Activated T-cell treated with anti-CD3 and anti-CD28 coated beads for 24 hours (primary cell): ENCODE data around the gene HBA1.
"Not testable (repeated sequence)": the region's sequence is repeated elsewhere in the genome, so short reads cannot be mapped to it uniquely, and the experiment has no call there.

ENCODE experiments used
- DNase-seq: peaks from one replicate; pipeline ENCODE4 v3.0.0-alpha.2; 2020; ENCODE audit warnings: low read depth

The HBA1 gene

DNA sequence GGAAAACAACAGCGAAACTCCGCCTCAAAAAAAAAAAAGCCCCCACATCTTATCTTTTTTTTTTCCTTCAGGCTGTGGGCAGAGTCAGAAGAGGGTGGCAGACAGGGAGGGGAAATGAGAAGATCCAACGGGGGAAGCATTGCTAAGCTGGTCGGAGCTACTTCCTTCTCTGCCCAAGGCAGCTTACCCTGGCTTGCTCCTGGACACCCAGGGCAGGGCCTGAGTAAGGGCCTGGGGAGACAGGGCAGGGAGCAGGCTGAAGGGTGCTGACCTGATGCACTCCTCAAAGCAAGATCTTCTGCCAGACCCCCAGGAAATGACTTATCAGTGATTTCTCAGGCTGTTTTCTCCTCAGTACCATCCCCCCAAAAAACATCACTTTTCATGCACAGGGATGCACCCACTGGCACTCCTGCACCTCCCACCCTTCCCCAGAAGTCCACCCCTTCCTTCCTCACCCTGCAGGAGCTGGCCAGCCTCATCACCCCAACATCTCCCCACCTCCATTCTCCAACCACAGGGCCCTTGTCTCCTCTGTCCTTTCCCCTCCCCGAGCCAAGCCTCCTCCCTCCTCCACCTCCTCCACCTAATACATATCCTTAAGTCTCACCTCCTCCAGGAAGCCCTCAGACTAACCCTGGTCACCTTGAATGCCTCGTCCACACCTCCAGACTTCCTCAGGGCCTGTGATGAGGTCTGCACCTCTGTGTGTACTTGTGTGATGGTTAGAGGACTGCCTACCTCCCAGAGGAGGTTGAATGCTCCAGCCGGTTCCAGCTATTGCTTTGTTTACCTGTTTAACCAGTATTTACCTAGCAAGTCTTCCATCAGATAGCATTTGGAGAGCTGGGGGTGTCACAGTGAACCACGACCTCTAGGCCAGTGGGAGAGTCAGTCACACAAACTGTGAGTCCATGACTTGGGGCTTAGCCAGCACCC lies 1.2 kb upstream of the HBA1 start:
- DNase-seq: no peak

DNA sequence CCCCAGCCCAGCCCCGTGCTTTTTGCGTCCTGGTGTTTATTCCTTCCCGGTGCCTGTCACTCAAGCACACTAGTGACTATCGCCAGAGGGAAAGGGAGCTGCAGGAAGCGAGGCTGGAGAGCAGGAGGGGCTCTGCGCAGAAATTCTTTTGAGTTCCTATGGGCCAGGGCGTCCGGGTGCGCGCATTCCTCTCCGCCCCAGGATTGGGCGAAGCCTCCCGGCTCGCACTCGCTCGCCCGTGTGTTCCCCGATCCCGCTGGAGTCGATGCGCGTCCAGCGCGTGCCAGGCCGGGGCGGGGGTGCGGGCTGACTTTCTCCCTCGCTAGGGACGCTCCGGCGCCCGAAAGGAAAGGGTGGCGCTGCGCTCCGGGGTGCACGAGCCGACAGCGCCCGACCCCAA lies 474 bp upstream of the HBA1 start:
- not testable (repeated sequence) for DNase-seq

DNA sequence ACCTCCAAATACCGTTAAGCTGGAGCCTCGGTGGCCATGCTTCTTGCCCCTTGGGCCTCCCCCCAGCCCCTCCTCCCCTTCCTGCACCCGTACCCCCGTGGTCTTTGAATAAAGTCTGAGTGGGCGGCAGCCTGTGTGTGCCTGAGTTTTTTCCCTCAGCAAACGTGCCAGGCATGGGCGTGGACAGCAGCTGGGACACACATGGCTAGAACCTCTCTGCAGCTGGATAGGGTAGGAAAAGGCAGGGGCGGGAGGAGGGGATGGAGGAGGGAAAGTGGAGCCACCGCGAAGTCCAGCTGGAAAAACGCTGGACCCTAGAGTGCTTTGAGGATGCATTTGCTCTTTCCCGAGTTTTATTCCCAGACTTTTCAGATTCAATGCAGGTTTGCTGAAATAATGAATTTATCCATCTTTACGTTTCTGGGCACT lies 928 bp downstream of the HBA1 start:
- no peak for DNase-seq

DNA sequence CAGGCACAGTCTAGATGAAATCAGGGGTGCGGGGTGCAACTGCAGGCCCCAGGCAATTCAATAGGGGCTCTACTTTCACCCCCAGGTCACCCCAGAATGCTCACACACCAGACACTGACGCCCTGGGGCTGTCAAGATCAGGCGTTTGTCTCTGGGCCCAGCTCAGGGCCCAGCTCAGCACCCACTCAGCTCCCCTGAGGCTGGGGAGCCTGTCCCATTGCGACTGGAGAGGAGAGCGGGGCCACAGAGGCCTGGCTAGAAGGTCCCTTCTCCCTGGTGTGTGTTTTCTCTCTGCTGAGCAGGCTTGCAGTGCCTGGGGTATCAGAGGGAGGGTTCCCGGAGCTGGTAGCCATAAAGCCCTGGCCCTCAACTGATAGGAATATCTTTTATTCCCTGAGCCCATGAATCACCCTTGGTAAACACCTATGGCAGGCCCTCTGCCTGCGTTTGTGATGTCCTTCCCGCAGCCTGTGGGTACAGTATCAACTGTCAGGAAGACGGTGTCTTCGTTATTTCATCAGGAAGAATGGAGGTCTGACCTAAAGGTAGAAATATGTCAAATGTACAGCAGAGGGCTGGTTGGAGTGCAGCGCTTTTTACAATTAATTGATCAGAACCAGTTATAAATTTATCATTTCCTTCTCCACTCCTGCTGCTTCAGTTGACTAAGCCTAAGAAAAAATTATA lies 1.6 kb downstream of the HBA1 start:
- no peak for DNase-seq

GRCh38 chr16:178668-179015 lies 2.2 kb downstream of the HBA1 start:
- no peak for DNase-seq

- no peak for DNase-seq
These were observed 3.0 kb downstream of the HBA1 start for GRCh38 chr16:179211-180092.

GRCh38 chr16:180101-180675 lies 3.7 kb downstream of the HBA1 start, which contains the start of gene HBQ1:
Gene HBQ1, plus strand, starts transcription at chr16:180459. Its CDS starts 28 bp downstream, at chr16:180487.
- no peak for DNase-seq

DNA sequence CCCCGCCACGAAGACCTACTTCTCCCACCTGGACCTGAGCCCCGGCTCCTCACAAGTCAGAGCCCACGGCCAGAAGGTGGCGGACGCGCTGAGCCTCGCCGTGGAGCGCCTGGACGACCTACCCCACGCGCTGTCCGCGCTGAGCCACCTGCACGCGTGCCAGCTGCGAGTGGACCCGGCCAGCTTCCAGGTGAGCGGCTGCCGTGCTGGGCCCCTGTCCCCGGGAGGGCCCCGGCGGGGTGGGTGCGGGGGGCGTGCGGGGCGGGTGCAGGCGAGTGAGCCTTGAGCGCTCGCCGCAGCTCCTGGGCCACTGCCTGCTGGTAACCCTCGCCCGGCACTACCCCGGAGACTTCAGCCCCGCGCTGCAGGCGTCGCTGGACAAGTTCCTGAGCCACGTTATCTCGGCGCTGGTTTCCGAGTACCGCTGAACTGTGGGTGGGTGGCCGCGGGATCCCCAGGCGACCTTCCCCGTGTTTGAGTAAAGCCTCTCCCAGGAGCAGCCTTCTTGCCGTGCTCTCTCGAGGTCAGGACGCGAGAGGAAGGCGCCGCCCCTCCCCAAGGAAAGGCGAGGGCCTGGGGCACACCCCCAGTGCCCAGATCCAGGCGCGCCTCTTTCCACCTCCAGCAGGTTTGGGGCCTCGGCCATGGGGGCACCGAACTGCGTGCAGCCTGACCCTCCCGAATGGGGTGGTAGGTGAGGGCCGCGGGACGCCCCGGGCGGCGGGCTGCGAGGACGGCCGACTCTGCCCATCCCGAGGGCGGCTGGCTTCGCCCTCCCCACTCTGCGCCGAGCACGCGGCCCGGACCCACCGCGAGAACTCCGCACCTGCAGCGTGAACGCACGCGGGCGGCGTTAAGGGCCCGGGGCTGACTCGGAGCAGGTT lies 4.4 kb downstream of the HBA1 start:
- DNase-seq: peak; percentile 77

- DNase-seq: no peak
These were observed 5.1 kb downstream of the HBA1 start for GRCh38 chr16:181565-182021.

GRCh38 chr16:183005-183404 lies 6.5 kb downstream of the HBA1 start:
- DNase-seq: no peak

DNA sequence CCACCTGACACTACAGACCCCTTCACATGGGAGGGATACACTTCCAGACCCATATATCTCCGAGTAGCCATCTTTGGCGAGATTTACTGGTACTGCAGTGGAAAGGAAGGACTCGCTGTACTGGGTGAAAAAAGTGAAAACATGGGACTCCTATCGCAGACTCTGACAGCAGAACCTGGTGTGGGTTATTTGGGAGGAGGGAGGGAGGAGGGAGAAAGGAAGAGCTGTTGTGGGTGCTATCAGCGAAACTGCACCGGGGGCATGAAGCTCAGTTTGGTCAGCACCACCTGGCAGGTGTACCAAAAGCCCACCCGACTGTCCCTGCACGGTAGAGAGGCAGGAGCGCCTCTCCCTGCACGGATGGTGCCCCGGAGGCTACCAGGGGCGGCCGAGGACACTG lies 8.7 kb downstream of the HBA1 start:
- DNase-seq: no peak

DNA sequence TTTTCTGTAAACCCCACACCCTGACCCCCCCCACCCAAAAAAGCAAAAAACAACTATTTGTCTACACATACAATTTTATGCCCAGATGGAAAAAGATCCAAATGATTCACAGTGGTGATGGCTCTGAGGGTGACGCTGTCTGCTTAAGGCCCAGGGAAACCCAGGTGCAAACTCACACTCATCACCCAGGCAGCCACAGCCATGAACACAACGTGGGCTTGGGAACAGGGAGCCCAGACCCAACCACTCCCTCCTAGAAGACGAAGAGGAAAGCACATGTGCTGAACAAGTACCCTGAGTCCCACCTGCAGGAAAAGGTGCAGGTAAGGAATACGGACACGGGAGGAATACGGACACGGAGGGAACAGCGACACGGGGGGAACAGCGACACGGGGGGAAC lies 9.2 kb downstream of the HBA1 start:
- no peak for DNase-seq

DNA sequence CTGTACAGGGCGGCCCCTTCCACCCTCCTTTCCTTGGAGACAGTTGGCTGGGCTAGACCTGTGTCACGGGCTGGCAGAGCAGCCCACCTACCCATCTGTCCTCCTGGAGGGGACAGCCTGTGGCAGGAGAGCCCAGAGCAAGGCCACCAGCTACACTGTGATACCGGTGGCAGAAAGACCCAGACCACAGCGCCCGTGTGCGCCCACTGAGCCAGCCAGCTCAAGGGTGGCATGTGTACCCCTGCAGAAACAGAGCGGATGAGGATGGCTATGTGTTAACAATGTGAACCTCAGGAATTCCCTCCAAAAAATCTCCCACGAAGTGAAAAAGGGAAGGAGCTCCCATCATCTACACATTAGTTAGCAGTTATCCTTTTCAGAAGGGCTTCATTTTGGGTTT lies 10.8 kb downstream of the HBA1 start:
- no peak for DNase-seq

GRCh38 chr16:188674-189073 lies 12.2 kb downstream of the HBA1 start:
- DNase-seq: no peak

- DNase-seq: no peak
These were observed 13.2 kb downstream of the HBA1 start for GRCh38 chr16:189604-190186.

- no peak for DNase-seq
These were observed 15.4 kb downstream of the HBA1 start for GRCh38 chr16:191831-192230.

- no peak for DNase-seq
These were observed 16.2 kb downstream of the HBA1 start for GRCh38 chr16:192686-193085.

DNA sequence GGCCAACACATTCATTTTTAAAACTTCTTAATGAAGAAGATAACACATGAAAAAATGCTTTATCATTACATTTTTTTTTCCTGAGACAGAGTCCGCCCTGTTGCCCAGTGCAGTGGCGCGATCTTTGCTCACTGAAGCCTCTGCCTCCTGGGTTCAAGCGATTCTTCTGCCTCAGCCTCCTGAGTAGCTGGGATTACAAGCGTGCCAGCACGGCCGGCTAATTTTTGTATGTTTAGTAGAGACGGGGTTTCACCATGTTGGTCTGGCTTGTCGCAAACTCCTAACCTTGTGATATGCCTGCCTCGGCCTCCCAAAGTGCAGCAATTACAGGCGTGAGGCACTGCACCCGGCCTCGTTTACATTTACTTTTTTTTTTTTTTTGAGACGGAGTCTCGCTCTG lies 17.0 kb downstream of the HBA1 start:
- no peak for DNase-seq

DNA sequence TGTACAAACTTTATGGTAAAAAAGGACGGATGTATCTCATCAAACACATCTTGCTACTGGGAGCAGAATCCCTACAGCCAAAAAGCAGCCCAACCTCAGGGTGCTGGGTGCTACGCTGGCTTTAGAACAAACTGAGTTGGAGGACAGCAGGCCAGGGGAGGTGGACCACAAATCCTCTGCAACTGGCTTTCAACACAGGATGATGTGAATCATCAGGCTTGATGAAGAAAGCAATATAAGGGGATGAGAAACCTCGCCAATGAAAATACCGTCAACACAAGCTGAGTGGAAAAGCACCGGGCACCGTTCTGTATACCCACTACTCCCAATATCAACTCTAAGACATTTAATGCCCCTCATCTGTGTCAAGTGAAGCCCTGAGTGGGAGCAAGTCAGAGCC lies 18.0 kb downstream of the HBA1 start:
- no peak for DNase-seq

GRCh38 chr16:200388-200787 lies 23.9 kb downstream of the HBA1 start:
- DNase-seq: no peak

GRCh38 chr16:203246-203645 lies 26.8 kb downstream of the HBA1 start:
- DNase-seq: no peak
